ENCODE measurements around the gene SLC20A1.

SLC20A1 gene

DNA sequence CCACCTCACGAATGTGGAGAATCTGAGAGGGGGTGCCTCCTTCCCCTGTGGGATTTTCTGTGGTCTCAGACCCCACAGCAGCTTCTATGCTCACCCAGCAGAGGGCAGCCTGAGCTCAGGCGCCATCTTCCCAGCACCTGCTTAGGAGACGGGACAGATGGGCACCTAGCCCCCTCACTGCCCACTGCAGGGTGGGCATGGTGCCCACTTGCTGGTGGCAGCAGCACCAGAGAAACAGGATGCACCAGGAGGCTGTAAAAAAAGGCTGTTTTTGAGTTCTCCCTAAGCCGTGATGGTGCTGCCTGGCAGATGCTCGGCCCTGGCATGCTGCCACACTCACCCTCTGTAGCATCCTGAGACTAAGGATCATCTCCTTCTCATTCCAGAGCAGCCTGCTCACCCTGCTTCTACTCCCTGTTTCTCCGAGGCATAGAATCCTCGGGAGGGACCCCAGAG is 19.1 kb upstream of the SLC20A1 start:
- DNase-seq (ENCODE audit: low read depth): peak; percentile 22

- DNase-seq (ENCODE audit: low read depth): no peak
These were observed 18.4 kb upstream of the SLC20A1 start for GRCh38 chr2:112627060-112628040.

DNA sequence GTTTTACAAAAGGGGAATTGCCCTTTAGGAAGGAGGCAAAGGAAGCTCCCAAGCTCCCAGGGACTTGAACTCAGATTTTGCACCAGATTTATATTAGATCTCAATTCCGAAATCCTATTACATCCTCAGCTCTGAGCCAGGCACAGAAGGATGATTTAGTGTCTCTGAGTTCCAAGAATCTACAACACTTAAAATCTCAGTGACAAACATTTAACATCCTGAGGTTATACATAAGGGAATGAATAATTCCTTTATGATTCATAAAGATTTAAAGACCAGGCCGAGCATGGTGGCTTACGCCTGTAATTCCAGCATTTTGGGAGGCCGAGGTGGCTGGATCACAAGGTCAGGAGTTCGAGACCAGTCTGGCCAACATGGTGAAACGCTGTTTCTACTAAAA is 16.5 kb upstream of the SLC20A1 start:
- DNase-seq (ENCODE audit: low read depth): no peak

- DNase-seq (ENCODE audit: low read depth): no peak
These were observed 15.9 kb upstream of the SLC20A1 start for GRCh38 chr2:112629823-112630222.

- no peak for DNase-seq (ENCODE audit: low read depth)
These were observed 15.5 kb upstream of the SLC20A1 start for GRCh38 chr2:112630268-112630667.

DNA sequence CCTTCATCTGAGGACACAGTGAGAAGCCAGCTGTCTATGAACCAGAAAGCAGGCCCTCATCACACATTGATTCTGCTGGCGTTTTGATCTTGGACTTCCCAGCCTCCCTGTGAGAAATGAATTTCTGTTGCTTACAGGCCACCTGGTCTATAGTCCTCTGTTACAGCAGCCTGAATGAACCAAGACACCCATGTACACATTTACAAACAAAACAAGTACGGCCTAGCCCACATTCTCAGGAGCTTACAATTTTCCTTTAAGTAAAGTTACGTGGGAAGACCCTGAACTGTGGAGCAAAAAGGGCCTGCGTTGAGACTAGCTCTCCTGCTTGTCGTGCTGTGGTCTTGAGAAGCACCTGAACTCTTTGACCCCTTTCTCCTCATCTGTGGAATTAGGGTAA is 12.0 kb upstream of the SLC20A1 start:
- DNase-seq (ENCODE audit: low read depth): no peak

- DNase-seq (ENCODE audit: low read depth): no peak
These were observed 11.4 kb upstream of the SLC20A1 start for GRCh38 chr2:112634153-112634873.

DNA sequence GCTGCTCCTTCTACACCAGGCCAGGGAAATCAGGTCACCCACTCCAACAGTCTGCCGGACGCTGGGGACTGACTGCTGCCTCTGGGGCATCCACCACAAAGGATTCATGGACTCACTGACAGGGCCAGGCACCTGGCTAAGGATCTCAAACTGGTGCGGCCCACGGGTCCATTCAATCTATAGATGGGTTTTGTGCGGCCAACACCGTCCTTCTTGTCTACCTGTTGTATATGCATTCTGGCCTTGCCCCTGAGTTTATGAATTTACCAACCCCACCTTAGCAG is 10.9 kb upstream of the SLC20A1 start:
- DNase-seq (ENCODE audit: low read depth): no peak

DNA sequence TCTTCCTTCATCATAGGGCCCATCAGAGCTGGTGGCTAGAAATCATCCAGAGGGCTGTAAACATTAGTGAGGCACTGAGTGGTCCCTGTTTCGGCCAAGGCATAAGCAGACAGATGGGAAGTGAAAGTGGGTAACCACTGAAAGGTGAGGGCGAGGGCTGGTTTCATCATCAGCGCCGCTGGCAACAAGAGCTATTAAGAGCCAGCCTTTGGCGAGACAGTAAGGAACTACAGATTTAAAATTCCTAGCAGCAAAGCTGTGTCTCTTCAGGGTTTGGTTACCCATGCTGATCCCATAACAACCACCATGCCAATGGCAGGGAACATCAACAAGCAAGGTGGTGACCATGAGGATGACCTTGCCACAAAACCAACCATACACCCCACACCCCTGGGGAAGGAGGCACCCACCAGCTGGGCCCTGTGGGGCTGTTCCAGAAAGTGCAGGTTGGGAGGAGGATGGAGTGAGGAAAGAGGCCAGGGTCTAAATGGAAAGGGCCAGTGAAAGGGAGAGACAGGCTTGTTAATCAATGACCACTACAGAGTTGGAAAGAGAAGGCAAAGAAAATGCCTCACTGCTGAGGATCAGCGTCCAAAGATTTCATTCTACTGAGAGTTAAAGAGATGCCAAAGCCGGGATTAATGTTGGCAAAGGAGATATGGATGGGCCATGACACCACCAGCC is 9.0 kb upstream of the SLC20A1 start:
- no peak for DNase-seq (ENCODE audit: low read depth)

- DNase-seq (ENCODE audit: low read depth): no peak
These were observed 8.5 kb upstream of the SLC20A1 start for GRCh38 chr2:112637289-112637660.

GRCh38 chr2:112639936-112640335 is 5.8 kb upstream of the SLC20A1 start:
- DNase-seq (ENCODE audit: low read depth): no peak

DNA sequence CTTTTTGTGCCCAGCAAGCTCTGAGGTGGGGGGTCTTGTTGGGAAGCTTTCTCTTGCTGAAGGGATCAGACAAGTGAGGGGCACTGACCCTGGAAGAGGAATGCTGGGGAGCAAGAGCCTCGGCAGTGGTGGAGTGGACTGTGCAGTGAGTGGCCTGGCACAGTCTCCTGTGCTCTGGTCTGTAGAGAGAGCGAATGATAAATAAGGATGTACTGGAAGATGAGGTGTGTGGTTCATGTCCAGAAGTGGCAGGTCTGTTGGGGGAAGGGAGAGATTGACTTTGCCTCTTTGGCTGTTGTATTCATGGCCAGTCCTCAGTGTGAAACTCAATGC is 5.3 kb upstream of the SLC20A1 start:
- no peak for DNase-seq (ENCODE audit: low read depth)

DNA sequence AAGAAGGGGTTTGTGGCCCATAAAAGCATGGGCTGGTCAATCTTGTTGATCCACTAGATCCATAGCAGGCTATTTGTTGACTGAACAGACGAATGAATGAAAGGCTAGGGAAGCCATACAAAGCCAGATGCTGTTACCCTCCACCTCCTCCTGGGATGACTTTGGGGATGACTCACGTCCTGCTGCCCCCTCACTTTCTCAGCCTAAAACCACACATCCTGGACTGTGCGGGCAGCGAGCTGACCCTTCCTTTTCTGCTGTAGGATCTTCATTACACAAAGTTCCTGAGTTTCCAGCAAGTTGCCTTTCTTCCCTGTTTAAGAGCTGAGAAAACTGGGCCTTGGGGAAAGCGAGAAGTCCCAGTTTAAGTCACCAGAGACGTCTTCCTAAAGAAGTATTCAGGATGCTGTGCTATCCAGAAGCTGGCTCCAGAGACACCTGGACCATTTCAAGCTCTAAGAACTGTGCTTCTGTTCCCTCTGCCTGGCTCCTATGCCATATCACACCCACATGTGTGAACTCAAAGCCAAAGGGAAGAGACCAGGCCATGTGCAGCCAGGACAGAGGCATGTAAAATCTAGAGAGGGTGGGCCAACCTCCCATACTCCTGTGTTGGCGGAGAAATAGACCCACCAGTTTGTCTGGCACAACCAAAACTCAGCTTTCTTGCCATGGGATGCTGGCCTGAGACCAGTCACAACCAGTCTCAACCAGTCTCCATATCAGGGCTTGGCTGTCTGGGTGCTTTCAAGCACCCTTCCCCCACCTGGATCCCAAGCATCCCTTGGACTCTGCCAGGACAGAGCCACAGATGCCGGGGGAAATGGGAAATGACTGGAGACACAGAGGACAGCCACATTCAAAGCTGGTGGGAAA is 4.7 kb upstream of the SLC20A1 start:
- no peak for DNase-seq (ENCODE audit: low read depth)

DNA sequence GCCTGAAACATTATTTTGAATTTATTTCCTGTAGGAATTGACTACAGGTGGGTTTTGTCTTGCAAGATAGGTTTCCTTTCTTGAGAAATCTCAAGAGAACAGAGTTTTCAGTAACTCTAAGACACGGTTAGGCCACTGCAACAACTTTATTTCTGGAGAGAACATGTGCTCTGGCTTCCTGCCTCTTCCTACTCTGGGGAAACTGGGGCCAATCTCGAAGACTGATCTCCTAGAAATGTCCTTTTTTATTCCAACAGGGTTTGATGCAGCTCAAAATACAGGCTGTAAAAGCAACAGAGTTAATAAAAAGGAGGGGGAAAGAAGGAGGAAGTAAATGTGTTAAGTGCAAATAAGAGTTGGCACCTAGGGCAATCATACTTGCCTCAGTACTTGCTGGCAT is 4.0 kb upstream of the SLC20A1 start:
- DNase-seq (ENCODE audit: low read depth): no peak

DNA sequence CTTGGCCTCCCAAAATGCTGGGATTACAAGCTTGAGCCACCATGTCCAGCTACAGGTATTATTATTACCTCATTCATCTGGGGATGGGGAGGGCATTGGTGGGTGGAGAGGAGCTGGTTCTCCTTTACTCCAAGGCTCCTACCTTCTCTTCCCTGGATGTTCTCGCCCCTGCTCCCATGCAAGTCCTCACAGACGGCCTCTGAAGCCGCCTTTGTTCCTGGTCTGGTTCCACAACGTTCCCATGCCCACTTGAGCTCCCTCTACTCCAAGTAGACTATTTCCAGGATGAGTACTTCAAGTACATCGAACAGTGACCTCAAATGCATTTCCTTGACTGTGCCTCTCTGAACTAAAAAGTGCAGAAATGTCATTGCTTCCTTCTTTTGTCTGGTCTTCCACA is 3.2 kb upstream of the SLC20A1 start:
- DNase-seq (ENCODE audit: low read depth): no peak

DNA sequence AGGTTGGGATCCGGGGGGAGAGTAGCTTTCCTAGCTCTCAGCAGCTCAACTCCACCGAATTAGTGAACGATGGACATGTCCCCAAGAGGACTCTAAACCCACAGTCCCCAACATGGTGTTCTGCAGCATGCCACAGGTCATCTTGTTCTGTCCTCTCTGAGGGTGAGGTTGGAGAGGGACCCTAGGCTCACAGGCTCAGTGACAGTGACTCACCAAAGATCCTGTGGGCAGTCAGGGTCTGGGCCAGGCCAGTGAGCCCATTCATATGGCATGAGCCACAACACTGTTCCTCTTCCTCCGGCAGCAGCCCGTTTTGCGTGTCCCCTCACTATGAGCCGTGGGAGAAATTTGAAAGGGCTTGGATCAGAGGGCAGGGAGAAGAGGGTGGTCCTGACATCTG is 2.8 kb upstream of the SLC20A1 start:
- no peak for DNase-seq (ENCODE audit: low read depth)

- DNase-seq (ENCODE audit: low read depth): no peak
These were observed 2.3 kb upstream of the SLC20A1 start for GRCh38 chr2:112643488-112643887.

GRCh38 chr2:112644155-112644932 is 1.4 kb upstream of the SLC20A1 start:
- no peak for DNase-seq (ENCODE audit: low read depth)

- no peak for DNase-seq (ENCODE audit: low read depth)
These were observed 818 bp upstream of the SLC20A1 start for GRCh38 chr2:112644933-112645309.

GRCh38 chr2:112646102-112646719 is 472 bp downstream of the SLC20A1 start:
- peak; percentile 22 for DNase-seq (ENCODE audit: low read depth)
